B cell (primary cell): ENCODE measurements around the gene SHLD3. TPM values are rescaled to one million over a fixed set of nuclear protein-coding genes. Genes with fewer than 3 reads are reported as not detected.

ENCODE experiments used
- ATAC-seq: fragments of 200-7000 bp; cut with Tn5 transposase; one replicate; pipeline ENCODE4 v1.10.0; 2021; ENCODE audit warnings: low read depth, mild to moderate bottlenecking, moderate number of reproducible peaks, moderate library complexity
- CTCF ChIA-PET: fragments of 350-600 bp; sonication (Branson Sonifier 250); formaldehyde crosslinking; loops from one replicate; lab custom pipeline; 2021; ENCODE audit warnings: antibody characterized with exemption, inconsistent platforms; lab: Charles Lee
- POLR2A ChIA-PET: fragments of 350-600 bp; sonication (Branson Sonifier 250); formaldehyde crosslinking; loops from one replicate; lab custom pipeline; 2021; ENCODE audit warnings: antibody characterized with exemption; lab: Charles Lee
- DNase-seq: peaks from one replicate; pipeline ENCODE4 v3.0.0; 2013
- H2AFZ ChIP-seq: 2 replicates; pipeline ENCODE4 v1.6.1; 2012; ENCODE audit warnings: mild to moderate bottlenecking, low read depth, low read length; ENCODE audit not compliant: insufficient read depth, poor library complexity, severe bottlenecking
- H3K27ac ChIP-seq, 2 donors: 1 replicate in 1 of 2; 2 replicates in 1 of 2; pipeline ENCODE4 v1.5.1; 2012 to 2013; ENCODE audit warnings: low read length in 2 of 2, mild to moderate bottlenecking in 2 of 2, moderate library complexity in 1 of 2
- H3K27me3 ChIP-seq, 4 experiments: fragments of 200-600 bp in 1 of 4; sonication (generic) in 1 of 4; replicated peaks in 1 of 4; 1 replicate in 2 of 4; 2 replicates in 2 of 4; pipeline versions ENCODE4 v1.6.1 to v1.7.0; 2013 to 2016; ENCODE audit warnings: low read length in 3 of 4, mild to moderate bottlenecking in 2 of 4, mixed read lengths in 1 of 4, moderate library complexity in 1 of 4; ENCODE audit not compliant: insufficient read depth in 4 of 4, control insufficient read depth in 3 of 4; ENCODE audit errors: control extremely low read depth in 1 of 4
- H3K36me3 ChIP-seq, 2 experiments: replicated peaks in 1 of 2; 1 replicate in 1 of 2; 2 replicates in 1 of 2; pipeline versions ENCODE4 v1.6.1 to v1.7.1; 2013; ENCODE audit warnings: low read length in 1 of 2; ENCODE audit not compliant: insufficient read depth in 2 of 2, control insufficient read depth in 1 of 2; ENCODE audit errors: control extremely low read depth in 1 of 2, extremely low read depth in 1 of 2
- H3K4me1 ChIP-seq, 2 donors: fragments of 200-600 bp in 1 of 2; sonication (generic) in 1 of 2; 1 replicate in 1 of 2; 2 replicates in 1 of 2; pipeline versions ENCODE4 v1.5.1 to v1.6.1; 2013 to 2017; ENCODE audit warnings: low read length in 2 of 2; ENCODE audit not compliant: control insufficient read depth in 2 of 2, insufficient read depth in 2 of 2
- H3K4me2 ChIP-seq: replicated peaks from 2 replicates; pipeline ENCODE3; 2012; ENCODE audit warnings: mild to moderate bottlenecking, low read depth, low read length; ENCODE audit not compliant: poor library complexity, severe bottlenecking
- H3K4me3 ChIP-seq, 5 experiments: fragments of 200-600 bp in 1 of 5; sonication (generic) in 1 of 5; 1 replicate in 3 of 5; 2 replicates in 2 of 5; pipeline versions ENCODE4 v1.5.1 to v1.7.0; 2011 to 2016; ENCODE audit warnings: low read length in 4 of 5, mild to moderate bottlenecking in 4 of 5, low read depth in 2 of 5, control low read depth in 1 of 5, moderate library complexity in 1 of 5; ENCODE audit not compliant: insufficient read depth in 1 of 5; ENCODE audit errors: control extremely low read depth in 1 of 5, extremely low read depth in 1 of 5
- H3K79me2 ChIP-seq: fragments of 200-600 bp; sonication (generic); one replicate; pipeline ENCODE4 v1.6.0; 2016; ENCODE audit warnings: low read length; ENCODE audit not compliant: control insufficient read depth, insufficient read depth
- H3K9ac ChIP-seq: fragments of 200-600 bp; sonication (generic); 2 replicates; pipeline ENCODE4 v1.6.1; 2017; ENCODE audit warnings: mild to moderate bottlenecking, low read length, moderate library complexity
- H3K9me3 ChIP-seq, 3 donors: one replicate each; pipeline versions ENCODE4 v1.6.1 to v1.7.1; 2013; ENCODE audit warnings: low read length in 2 of 3; ENCODE audit not compliant: control insufficient read depth in 2 of 3, insufficient read depth in 1 of 3; ENCODE audit errors: control extremely low read depth in 1 of 3
- H4K20me1 ChIP-seq: 2 replicates; pipeline ENCODE4 v1.6.0; 2012; ENCODE audit warnings: mild to moderate bottlenecking, low read length; ENCODE audit not compliant: insufficient read depth, control insufficient read depth, poor library complexity, severe bottlenecking
- H3K27ac Mint-ChIP-seq: one replicate; pipeline ENCODE4 v1.8.0; 2021; ENCODE audit warnings: mixed read lengths
- H3K27me3 Mint-ChIP-seq: one replicate; pipeline ENCODE4 v1.8.0; 2021; ENCODE audit warnings: mixed read lengths
- H3K4me1 Mint-ChIP-seq: one replicate; pipeline ENCODE4 v1.8.0; 2021; ENCODE audit warnings: mixed read lengths
- H3K4me3 Mint-ChIP-seq: one replicate; pipeline ENCODE4 v1.8.0; 2021; ENCODE audit warnings: mixed read lengths
- H3K9me3 Mint-ChIP-seq: one replicate; pipeline ENCODE4 v1.8.0; 2022; ENCODE audit warnings: mixed read lengths; ENCODE audit not compliant: insufficient read depth
- CTCF ChIP-seq: fragments of 200-600 bp; IDR thresholded peaks from one replicate; pipeline ENCODE4 v1.8.0; 2022; ENCODE audit warnings: antibody characterized with exemption, mild to moderate bottlenecking
- EZH2 ChIP-seq: IDR thresholded peaks from 2 replicates; pipeline ENCODE4 v1.6.1; 2012; ENCODE audit warnings: borderline replicate concordance, low read depth, mild to moderate bottlenecking, moderate library complexity, low read length; ENCODE audit not compliant: insufficient read depth, poor library complexity, severe bottlenecking
- WGBS: methylation state at CpG from one replicate; pipeline ENCODE4 v1.1.5; 2013; ENCODE audit warnings: missing lambda C conversion rate; ENCODE audit not compliant: insufficient coverage; 5-methylcytosine and 5-hydroxymethylcytosine counted together
- intact Hi-C: fragments of 100-400 bp; cut with micrococcal nuclease; formaldehyde crosslinking; loops from one replicate; pipeline ENCODE4 v1.10.0; 2022
- polyA plus RNA-seq: library from polyadenylated mRNA; depleted of rRNA; stranded (reverse); fragments of >200 nt; gene quantifications from 2 replicates; pipeline ENCODE4 v1.2.3, GENCODE V29; 2012
- total RNA-seq, 2 donors: library from RNA; stranded (reverse); fragments of 120-200 nt in 1 of 2; gene quantifications; 1 replicate in 1 of 2; 2 replicates in 1 of 2; pipeline versions ENCODE4 v1.2.3 to v1.2.4, GENCODE V29; 2013 to 2022

Gene SHLD3
- total and polyA plus RNA-seq, 2 donors (not counting 1 experiment from before 2014, with no cell fraction given), result 3.7 to 6.7 TPM

GRCh38 chr5:65663804-65664521 is 39.1 kb downstream of the SHLD3 start:
- Histone ChIP-seq H3K4me2 (no peak overlapping the region), H3K4me1 (no peaks in the 10 kb centered on the region), H3K79me2 (no peaks in the 10 kb centered on the region), H3K9me3 (no peaks in the 10 kb centered on the region), H4K20me1 (no peaks in the 10 kb centered on the region), H2AFZ (no peak overlapping the region), H3K27ac (no peak overlapping the region), H3K4me3 (no peak overlapping the region), H3K36me3 (peaks cover 15 to 26% of the 10 kb centered on the region in 2 experiments), H3K9ac (no peak overlapping the region), H3K27me3 (no peaks in the 10 kb centered on the region)
- ChIA-PET CTCF (no interaction called here), POLR2A (no interaction called here)
- Mint-ChIP-seq H3K9me3 (no peaks in the 10 kb centered on the region), H3K27me3 (no peaks in the 10 kb centered on the region), H3K27ac (no peak overlapping the region), H3K4me1 (no peaks in the 10 kb centered on the region), H3K4me3 (no peak overlapping the region)
- ATAC-seq, result no peak
- TF ChIP-seq CTCF (no peak), EZH2 (no peak)
- no peak for DNase-seq
- intact Hi-C loops, result no loop called here
- no CpG with 5 or more reads among the region's 1 CpG for WGBS

GRCh38 chr5:65668696-65669095 is 43.9 kb downstream of the SHLD3 start:
- no CpG with 5 or more reads among the region's 7 CpGs for WGBS
- Histone ChIP-seq H3K27ac (no peak overlapping the region), H3K27me3 (no peaks in the 10 kb centered on the region), H3K4me3 (no peak overlapping the region), H3K79me2 (no peaks in the 10 kb centered on the region), H3K9me3 (no peaks in the 10 kb centered on the region), H3K9ac (no peak overlapping the region), H3K4me1 (no peaks in the 10 kb centered on the region), H3K36me3 (peaks cover 23 to 39% of the 10 kb centered on the region in 2 experiments), H3K4me2 (no peak overlapping the region), H4K20me1 (no peaks in the 10 kb centered on the region), H2AFZ (no peak overlapping the region)
- no peaks in the 10 kb centered on the region for H3K9me3 Mint-ChIP-seq
- no peak overlapping the region for H3K4me3 Mint-ChIP-seq
- POLR2A ChIA-PET, result no interaction called here
- intact Hi-C loops, result no loop called here
- no peak overlapping the region for H3K27ac Mint-ChIP-seq
- no peak for DNase-seq
- TF ChIP-seq EZH2 (no peak), CTCF (no peak)
- CTCF ChIA-PET, result no interaction called here
- ATAC-seq, result no peak
- H3K27me3 Mint-ChIP-seq, result no peaks in the 10 kb centered on the region
- no peaks in the 10 kb centered on the region for H3K4me1 Mint-ChIP-seq
